ENCODE results near the gene FRMD5.

DNA sequence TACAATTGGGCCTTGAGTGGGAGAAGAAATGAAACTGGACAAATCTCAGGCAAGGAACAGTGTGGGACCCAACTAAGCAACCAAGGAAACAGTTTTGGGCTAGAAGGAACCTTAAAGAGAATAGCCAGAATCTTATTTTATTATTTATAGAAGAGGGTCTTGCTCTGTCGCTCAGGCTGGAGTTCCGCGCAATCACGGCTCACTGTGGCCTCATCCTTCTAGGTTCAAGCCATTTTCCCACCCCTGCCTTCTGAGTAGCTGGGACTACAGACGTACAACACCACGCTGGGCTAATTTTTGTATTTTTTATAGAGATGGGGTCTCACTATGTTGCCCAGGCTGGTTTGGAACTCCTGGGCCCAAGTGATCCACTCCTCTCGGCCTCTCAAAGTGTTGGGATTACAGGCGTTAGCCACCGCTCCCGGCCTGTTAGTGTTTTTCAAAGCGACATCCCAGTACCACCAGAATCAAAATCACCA is 369.0 kb downstream of the FRMD5 start:
- TF ChIP-seq, protein P1, sequence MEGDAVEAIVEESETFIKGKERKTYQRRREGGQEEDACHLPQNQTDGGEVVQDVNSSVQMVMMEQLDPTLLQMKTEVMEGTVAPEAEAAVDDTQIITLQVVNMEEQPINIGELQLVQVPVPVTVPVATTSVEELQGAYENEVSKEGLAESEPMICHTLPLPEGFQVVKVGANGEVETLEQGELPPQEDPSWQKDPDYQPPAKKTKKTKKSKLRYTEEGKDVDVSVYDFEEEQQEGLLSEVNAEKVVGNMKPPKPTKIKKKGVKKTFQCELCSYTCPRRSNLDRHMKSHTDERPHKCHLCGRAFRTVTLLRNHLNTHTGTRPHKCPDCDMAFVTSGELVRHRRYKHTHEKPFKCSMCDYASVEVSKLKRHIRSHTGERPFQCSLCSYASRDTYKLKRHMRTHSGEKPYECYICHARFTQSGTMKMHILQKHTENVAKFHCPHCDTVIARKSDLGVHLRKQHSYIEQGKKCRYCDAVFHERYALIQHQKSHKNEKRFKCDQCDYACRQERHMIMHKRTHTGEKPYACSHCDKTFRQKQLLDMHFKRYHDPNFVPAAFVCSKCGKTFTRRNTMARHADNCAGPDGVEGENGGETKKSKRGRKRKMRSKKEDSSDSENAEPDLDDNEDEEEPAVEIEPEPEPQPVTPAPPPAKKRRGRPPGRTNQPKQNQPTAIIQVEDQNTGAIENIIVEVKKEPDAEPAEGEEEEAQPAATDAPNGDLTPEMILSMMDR (IDR thresholded peaks at IDR 0.05; ENCODE audit: borderline replicate concordance, extremely low read depth, low read length, poor library complexity, severe bottlenecking), result no peak
- no peak for TF ChIP-seq EZH2 (IDR thresholded peaks at IDR 0.05; ENCODE audit: borderline replicate concordance, low read depth, low read length, severe bottlenecking)
